Vagina (tissue), 2 donors: ENCODE results near the gene GGA1. TPM values are rescaled to one million over a fixed set of nuclear protein-coding genes. Genes with fewer than 3 reads are reported as not detected.

Source experiments
- DNase-seq, 2 donors: peaks; one replicate each; pipeline ENCODE4 v3.0.0-alpha.2; 2017; ENCODE audit errors: extremely low spot score in 2 of 2
- H3K27ac ChIP-seq: fragments of 200-600 bp; sonication (generic); one replicate; pipeline ENCODE4 v1.5.1; 2019
- H3K27me3 ChIP-seq: fragments of 200-600 bp; sonication (generic); one replicate; pipeline ENCODE4 v1.5.1; 2019
- H3K36me3 ChIP-seq, 2 donors: fragments of 200-600 bp; sonication (generic); one replicate each; pipeline ENCODE4 v1.5.1; 2017 to 2019
- H3K4me1 ChIP-seq: fragments of 200-600 bp; sonication (generic); one replicate; pipeline ENCODE4 v1.5.1; 2019
- H3K4me3 ChIP-seq, 2 donors: fragments of 200-600 bp; sonication (generic); 1 replicate in 1 of 2; 2 replicates in 1 of 2; pipeline ENCODE4 v1.5.1; 2016 to 2019
- H3K9me3 ChIP-seq: fragments of 200-600 bp; sonication (generic); one replicate; pipeline ENCODE4 v1.5.1; 2019
- CTCF ChIP-seq, 3 experiments: fragments of 450-650 bp in 2 of 3; fragments of 200-600 bp in 1 of 3; sonication (generic) in 1 of 3; IDR thresholded peaks; one replicate each; pipeline ENCODE4 v1.5.1; 2017 to 2019; ENCODE audit warnings: antibody characterized with exemption in 3 of 3, mild to moderate bottlenecking in 2 of 3, moderate library complexity in 2 of 3
- POLR2A ChIP-seq, 2 donors: fragments of 450-650 bp; IDR thresholded peaks; one replicate each; pipeline ENCODE4 v1.6.1; 2017; ENCODE audit warnings: antibody characterized with exemption in 2 of 2, mild to moderate bottlenecking in 2 of 2, moderate library complexity in 2 of 2
- POLR2AphosphoS5 ChIP-seq, 2 donors: sonication (generic); formaldehyde crosslinking; IDR thresholded peaks; one replicate each; pipeline ENCODE4 v1.9.0; 2017; ENCODE audit warnings: antibody characterized with exemption in 2 of 2, mild to moderate bottlenecking in 2 of 2, low read depth in 1 of 2; ENCODE audit not compliant: insufficient read depth in 1 of 2
- intact Hi-C: fragments of 100-400 bp; cut with DNase I; formaldehyde crosslinking; loops from one replicate; pipeline ENCODE4 v1.15.1; 2023
- total RNA-seq: library from RNA; depleted of rRNA; stranded (reverse); fragments of >200 nt; gene quantifications from one replicate; pipeline ENCODE4 v1.2.3, GENCODE V29; 2016

GGA1 gene
- total RNA-seq, 1 donor from 2014 or later = 45.7 TPM

- intact Hi-C loops = loop anchor here (5.0 kb wide), 1 partner anchor 36 kb away; no protein-coding TSS in a partner anchor
- Histone ChIP-seq H3K4me1 (peaks cover 71% of the 10 kb centered on the region), H3K27me3 (no peaks in the 10 kb centered on the region), H3K9me3 (no peaks in the 10 kb centered on the region), H3K36me3 (peaks cover 0 to 8% of the 10 kb centered on the region in 2 donors), H3K27ac (peak overlapping the region; percentile 98), H3K4me3 (no peak overlapping the region)
- no peak for DNase-seq
- TF ChIP-seq POLR2AphosphoS5 (IDR thresholded peaks at IDR 0.05; ENCODE audit: insufficient read depth in 1 of 2, low read depth in 1 of 2) (no peak), POLR2A (IDR thresholded peaks at IDR 0.05) (no peak), CTCF (IDR thresholded peaks at IDR 0.05) (no peak)
These were observed 69.7 kb downstream of the GGA1 start for GRCh38 chr22:37678372-37678771.

- peaks cover 58% of the 10 kb centered on the region for H3K4me1 ChIP-seq
- no peak for TF ChIP-seq POLR2A (IDR thresholded peaks at IDR 0.05)
- no peak for TF ChIP-seq CTCF (IDR thresholded peaks at IDR 0.05)
- no peak for TF ChIP-seq POLR2AphosphoS5 (IDR thresholded peaks at IDR 0.05; ENCODE audit: insufficient read depth in 1 of 2, low read depth in 1 of 2)
- DNase-seq = peak in 1 of 2 donors; percentile 70
- peaks cover 0 to 8% of the 10 kb centered on the region in 2 donors for H3K36me3 ChIP-seq
- no peaks in the 10 kb centered on the region for H3K9me3 ChIP-seq
- H3K27me3 ChIP-seq = no peaks in the 10 kb centered on the region
- no peak overlapping the region for H3K4me3 ChIP-seq
- intact Hi-C loops = loop anchor here (5.0 kb wide), 3 partner anchors 37 to 68 kb away; no protein-coding TSS in a partner anchor
- no peak overlapping the region for H3K27ac ChIP-seq
These were observed 71.0 kb downstream of the GGA1 start for GRCh38 chr22:37679670-37680069.

GRCh38 chr22:37680191-37680851 is 71.7 kb downstream of the GGA1 start:
- intact Hi-C loops = loop anchor here (5.0 kb wide), 2 partner anchors 53 to 67 kb away; no protein-coding TSS in a partner anchor

GRCh38 chr22:37681001-37681424 is 72.4 kb downstream of the GGA1 start:
- intact Hi-C loops = loop anchor here (5.0 kb wide), 2 partner anchors 54 to 66 kb away; no protein-coding TSS in a partner anchor
- Histone ChIP-seq H3K27me3 (no peaks in the 10 kb centered on the region), H3K4me1 (peaks cover 46% of the 10 kb centered on the region), H3K27ac (peak overlapping the region; percentile 42), H3K36me3 (peaks cover 0 to 8% of the 10 kb centered on the region in 2 donors), H3K4me3 (no peak overlapping the region), H3K9me3 (no peaks in the 10 kb centered on the region)
- TF ChIP-seq POLR2A (IDR thresholded peaks at IDR 0.05) (no peak), POLR2AphosphoS5 (IDR thresholded peaks at IDR 0.05; ENCODE audit: insufficient read depth in 1 of 2, low read depth in 1 of 2) (no peak), CTCF (IDR thresholded peaks at IDR 0.05) (no peak)
- no peak for DNase-seq

More at GRCh38 chr22:37680191-37680851, 71.7 kb downstream of the GGA1 start:
- Histone ChIP-seq H3K4me1 (peaks cover 52% of the 10 kb centered on the region), H3K27me3 (no peaks in the 10 kb centered on the region), H3K4me3 (no peak overlapping the region), H3K9me3 (no peaks in the 10 kb centered on the region), H3K27ac (peak overlapping the region; percentile 42), H3K36me3 (peaks cover 0 to 8% of the 10 kb centered on the region in 2 donors)
- DNase-seq = no peak
- TF ChIP-seq CTCF (IDR thresholded peaks at IDR 0.05) (no peak), POLR2A (IDR thresholded peaks at IDR 0.05) (no peak), POLR2AphosphoS5 (IDR thresholded peaks at IDR 0.05; ENCODE audit: insufficient read depth in 1 of 2, low read depth in 1 of 2) (no peak)

- no peak for DNase-seq
- H3K36me3 ChIP-seq = peaks cover 0 to 8% of the 10 kb centered on the region in 2 donors
- no peaks in the 10 kb centered on the region for H3K9me3 ChIP-seq
- H3K27me3 ChIP-seq = no peaks in the 10 kb centered on the region
- no peak for TF ChIP-seq POLR2AphosphoS5 (IDR thresholded peaks at IDR 0.05; ENCODE audit: insufficient read depth in 1 of 2, low read depth in 1 of 2)
- peak; percentile 52 to 94 (median 78) for TF ChIP-seq CTCF (IDR thresholded peaks at IDR 0.05)
- peaks cover 40% of the 10 kb centered on the region for H3K4me1 ChIP-seq
- intact Hi-C loops = loop anchor here (5.0 kb wide), 2 partner anchors 54 to 66 kb away; no protein-coding TSS in a partner anchor
- H3K4me3 ChIP-seq = no peak overlapping the region
- H3K27ac ChIP-seq = peak overlapping the region; percentile 42
These were observed 73.0 kb downstream of the GGA1 start for GRCh38 chr22:37681556-37682049.
